Lower leg skin (tissue), 4 donors: Measurements from ENCODE around the gene NAXD. TPM values are rescaled to one million over a fixed set of nuclear protein-coding genes. Genes with fewer than 3 reads are reported as not detected.
A peak's percentile ranks its signal among the peaks of the same experiment; 100 is the strongest.

ENCODE experiments used
- DNase-seq, 2 donors: peaks; one replicate each; pipeline ENCODE4 v3.0.0-alpha.2; 2019; ENCODE audit warnings: low spot score in 2 of 2
- H3K4me3 ChIP-seq: fragments of 200-600 bp; sonication (generic); 2 replicates; pipeline ENCODE4 v1.5.1; 2017; ENCODE audit warnings: mild to moderate bottlenecking, low read depth; ENCODE audit not compliant: poor library complexity, severe bottlenecking
- POLR2A ChIP-seq, 2 donors: fragments of 450-650 bp; IDR thresholded peaks; one replicate each; pipeline ENCODE4 v1.6.1; 2016 to 2017; ENCODE audit warnings: antibody characterized with exemption in 2 of 2, mild to moderate bottlenecking in 1 of 2, moderate library complexity in 1 of 2
- WGBS, 2 donors: methylation state at CpG; one replicate each; pipeline ENCODE4 v1.1.5; 2018; 5-methylcytosine and 5-hydroxymethylcytosine counted together
- intact Hi-C: fragments of 100-400 bp; cut with DNase I; formaldehyde crosslinking; loops from one replicate; pipeline ENCODE4 v1.15.0; 2023; ENCODE audit warnings: low total_unique reads
- total RNA-seq, 4 donors: library from RNA; depleted of rRNA; stranded (reverse); fragments of >200 nt; gene quantifications; one replicate each; pipeline ENCODE4 v1.1.0, GENCODE V29; 2016
- TF ChIP-seq, protein P1 (sequence below), 3 donors: fragments of 450-650 bp; IDR thresholded peaks; one replicate each; pipeline ENCODE4 v1.5.1; 2016; ENCODE audit warnings: antibody characterized with exemption in 3 of 3, mild to moderate bottlenecking in 3 of 3, moderate library complexity in 2 of 3

The NAXD gene
- total RNA-seq, 4 donors from 2014 or later = 32.7 to 34.5 (median 33.6) TPM

DNA sequence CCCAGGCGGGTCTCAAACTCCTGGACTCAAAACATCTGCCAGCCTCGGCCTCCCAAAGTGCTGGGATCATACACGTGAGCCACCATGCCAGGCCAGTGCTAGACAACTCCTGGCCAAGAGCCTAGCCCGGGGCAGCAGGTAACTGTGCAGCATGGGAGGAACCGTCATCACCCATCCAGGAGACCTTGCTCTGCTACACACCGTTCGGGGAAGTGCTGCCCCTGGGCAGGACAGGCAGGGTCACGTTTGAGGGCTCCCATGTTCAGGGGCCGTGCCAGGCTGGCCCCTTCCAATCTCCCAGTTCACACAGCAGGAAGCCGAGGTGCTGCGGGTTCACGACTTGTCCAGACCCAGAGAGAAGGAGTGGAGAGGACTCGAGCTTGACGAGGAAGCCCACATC is 35.1 kb downstream of the NAXD start:
- H3K4me3 ChIP-seq = no peak overlapping the region
- TF ChIP-seq POLR2A (IDR thresholded peaks at IDR 0.05) = no peak
- TF ChIP-seq, protein P1, sequence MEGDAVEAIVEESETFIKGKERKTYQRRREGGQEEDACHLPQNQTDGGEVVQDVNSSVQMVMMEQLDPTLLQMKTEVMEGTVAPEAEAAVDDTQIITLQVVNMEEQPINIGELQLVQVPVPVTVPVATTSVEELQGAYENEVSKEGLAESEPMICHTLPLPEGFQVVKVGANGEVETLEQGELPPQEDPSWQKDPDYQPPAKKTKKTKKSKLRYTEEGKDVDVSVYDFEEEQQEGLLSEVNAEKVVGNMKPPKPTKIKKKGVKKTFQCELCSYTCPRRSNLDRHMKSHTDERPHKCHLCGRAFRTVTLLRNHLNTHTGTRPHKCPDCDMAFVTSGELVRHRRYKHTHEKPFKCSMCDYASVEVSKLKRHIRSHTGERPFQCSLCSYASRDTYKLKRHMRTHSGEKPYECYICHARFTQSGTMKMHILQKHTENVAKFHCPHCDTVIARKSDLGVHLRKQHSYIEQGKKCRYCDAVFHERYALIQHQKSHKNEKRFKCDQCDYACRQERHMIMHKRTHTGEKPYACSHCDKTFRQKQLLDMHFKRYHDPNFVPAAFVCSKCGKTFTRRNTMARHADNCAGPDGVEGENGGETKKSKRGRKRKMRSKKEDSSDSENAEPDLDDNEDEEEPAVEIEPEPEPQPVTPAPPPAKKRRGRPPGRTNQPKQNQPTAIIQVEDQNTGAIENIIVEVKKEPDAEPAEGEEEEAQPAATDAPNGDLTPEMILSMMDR (IDR thresholded peaks at IDR 0.05) = no peak
- intact Hi-C loops = no loop called here
- WGBS, 2 donors = 87 to 89% methylated on average over 13 to 14 of the region's 14 CpGs
- peak in 1 of 2 donors; percentile 59 for DNase-seq

DNA sequence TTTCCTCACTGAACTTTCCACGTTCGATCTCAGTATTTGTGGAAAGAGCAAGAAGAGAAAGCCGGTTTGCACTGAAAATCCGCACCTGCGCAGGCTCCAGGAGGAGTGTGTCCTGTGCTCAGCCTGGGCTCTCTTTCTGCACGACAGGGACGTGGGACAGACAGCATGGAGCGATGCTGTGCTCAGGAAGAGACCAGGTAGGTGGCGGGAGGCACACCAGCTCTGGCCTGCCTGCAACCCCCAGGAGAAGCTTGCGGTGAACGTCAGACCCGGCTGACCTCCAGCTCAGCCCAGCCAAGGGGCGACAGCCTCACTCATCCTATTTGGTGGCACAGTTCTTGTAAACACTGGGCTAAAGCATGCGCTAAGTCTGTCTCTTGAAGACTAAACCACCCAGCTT is 35.9 kb downstream of the NAXD start:
- intact Hi-C loops = no loop called here
- DNase-seq = no peak
- TF ChIP-seq, protein P1 (IDR thresholded peaks at IDR 0.05) = no peak
- no peak for TF ChIP-seq POLR2A (IDR thresholded peaks at IDR 0.05)
- WGBS, 2 donors = 93 to 95% methylated on average over 14 of the region's 14 CpGs
- H3K4me3 ChIP-seq = no peak overlapping the region

DNA sequence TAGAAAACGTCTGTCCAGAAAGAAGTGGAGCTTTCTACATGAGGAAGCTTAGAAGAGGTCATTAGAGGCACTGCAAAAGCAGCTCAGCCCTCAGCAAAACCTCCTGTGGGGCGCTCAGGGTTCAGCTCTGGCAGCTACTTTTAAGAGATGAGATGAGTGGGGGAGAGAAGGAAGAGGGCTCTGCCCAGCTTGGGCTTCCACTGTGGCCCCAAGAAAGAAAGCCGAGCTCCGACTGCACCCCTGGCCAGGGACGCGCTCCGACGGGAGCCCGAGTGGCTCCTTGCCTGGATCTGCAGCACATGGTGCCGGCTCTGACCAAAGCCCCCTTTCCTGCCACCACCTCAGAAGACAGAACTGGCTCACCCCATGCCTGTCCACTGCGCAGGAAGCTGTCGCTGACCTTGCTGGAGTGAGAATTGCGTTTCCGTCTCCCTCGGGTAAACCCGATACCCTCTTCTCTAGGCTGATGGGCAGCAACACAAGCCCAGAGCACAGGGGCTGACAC is 36.4 kb downstream of the NAXD start:
- intact Hi-C loops = no loop called here
- 94% methylated on average over 15 to 16 of the region's 16 CpGs for WGBS, 2 donors
- no peak for DNase-seq
- no peak overlapping the region for H3K4me3 ChIP-seq
- no peak for TF ChIP-seq POLR2A (IDR thresholded peaks at IDR 0.05)
- TF ChIP-seq, protein P1 (IDR thresholded peaks at IDR 0.05) = no peak

- 87 to 90% methylated on average over 10 of the region's 10 CpGs for WGBS, 2 donors
- TF ChIP-seq POLR2A (IDR thresholded peaks at IDR 0.05) = no peak
- TF ChIP-seq, protein P1 (IDR thresholded peaks at IDR 0.05) = no peak
- no peak overlapping the region for H3K4me3 ChIP-seq
- intact Hi-C loops = no loop called here
- no peak for DNase-seq
These were observed 36.9 kb downstream of the NAXD start for GRCh38 chr13:110652231-110652730.

DNA sequence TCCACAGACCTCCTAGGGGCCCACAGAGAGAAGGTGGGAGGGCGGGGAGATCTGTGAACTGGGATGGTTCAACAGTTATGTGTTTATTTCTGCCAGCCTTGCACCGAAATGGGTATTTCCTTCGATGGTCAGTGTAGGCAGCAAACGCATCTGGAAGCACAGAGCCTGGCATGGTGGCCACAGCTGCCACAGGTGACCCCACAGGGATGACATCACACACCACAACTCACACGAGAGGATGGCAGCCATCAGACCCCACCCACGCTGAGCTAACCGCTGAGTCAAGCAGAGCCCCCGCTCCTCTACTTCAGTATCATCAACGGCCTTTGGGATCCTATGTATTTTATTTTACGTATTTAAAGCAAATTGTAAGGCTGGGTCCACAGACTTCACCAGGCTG is 37.4 kb downstream of the NAXD start:
- DNase-seq = no peak
- no peak overlapping the region for H3K4me3 ChIP-seq
- intact Hi-C loops = no loop called here
- 92 to 95% methylated on average over 10 of the region's 10 CpGs for WGBS, 2 donors
- no peak for TF ChIP-seq POLR2A (IDR thresholded peaks at IDR 0.05)
- TF ChIP-seq, protein P1 (IDR thresholded peaks at IDR 0.05) = no peak

GRCh38 chr13:110653271-110653670 is 37.9 kb downstream of the NAXD start:
- intact Hi-C loops = no loop called here
- TF ChIP-seq, protein P1 (IDR thresholded peaks at IDR 0.05) = no peak
- no peak for TF ChIP-seq POLR2A (IDR thresholded peaks at IDR 0.05)
- 92 to 93% methylated on average over 14 of the region's 14 CpGs for WGBS, 2 donors
- no peak overlapping the region for H3K4me3 ChIP-seq
- no peak for DNase-seq
